GM23338 (cell line): Measurements from ENCODE around the gene ABO. TPM values are rescaled to one million over a fixed set of nuclear protein-coding genes. Genes with fewer than 3 reads are reported as not detected.
"Not testable (repeated sequence)": the region's sequence is repeated elsewhere in the genome, so short reads cannot be mapped to it uniquely, and the experiment has no call there.

ENCODE experiments used
- ATAC-seq: fragments of 200-7000 bp; cut with Tn5 transposase; 3 replicates; pipeline ENCODE4 v1.9.1; 2020
- DNase-seq: peaks from one replicate; pipeline ENCODE4 v3.0.0-alpha.2; 2015; ENCODE audit warnings: low spot score
- H2AFZ ChIP-seq: fragments of 200-600 bp; sonication (generic); 2 replicates; pipeline ENCODE4 v1.8.0; 2016; ENCODE audit warnings: antibody characterized with exemption, mild to moderate bottlenecking, moderate library complexity
- H3F3A ChIP-seq: fragments of 200-600 bp; sonication (generic); replicated peaks from 2 replicates; pipeline ENCODE4 v1.8.0; 2017; ENCODE audit warnings: antibody characterized with exemption, mixed run types, low read depth
- H3K27ac ChIP-seq: fragments of 200-600 bp; sonication (generic); 2 replicates; pipeline ENCODE4 v1.6.1; 2016; ENCODE audit warnings: low read depth
- H3K27me3 ChIP-seq: fragments of 200-600 bp; sonication (generic); 2 replicates; pipeline ENCODE4 v1.8.0; 2016; ENCODE audit warnings: mild to moderate bottlenecking, mixed run types, moderate library complexity; ENCODE audit not compliant: insufficient read depth
- H3K36me3 ChIP-seq: fragments of 200-600 bp; sonication (generic); 2 replicates; pipeline ENCODE4 v1.8.0; 2016; ENCODE audit warnings: mild to moderate bottlenecking; ENCODE audit not compliant: insufficient read depth
- H3K4me1 ChIP-seq: fragments of 200-600 bp; sonication (generic); 2 replicates; pipeline ENCODE4 v1.8.0; 2016; ENCODE audit warnings: mild to moderate bottlenecking, moderate library complexity; ENCODE audit not compliant: insufficient read depth
- H3K4me2 ChIP-seq: fragments of 200-600 bp; sonication (generic); 2 replicates; pipeline ENCODE4 v1.7.1; 2017; ENCODE audit warnings: mixed run types
- H3K4me3 ChIP-seq: fragments of 200-600 bp; sonication (generic); 2 replicates; pipeline ENCODE4 v1.6.1; 2016; ENCODE audit warnings: mixed run types
- H3K79me2 ChIP-seq: fragments of 200-600 bp; sonication (generic); replicated peaks from 2 replicates; pipeline ENCODE4 v1.8.0; 2017; ENCODE audit warnings: mild to moderate bottlenecking; ENCODE audit not compliant: insufficient read depth
- H3K9me2 ChIP-seq: fragments of 200-600 bp; sonication (generic); 2 replicates; pipeline ENCODE4 v1.8.0; 2017; ENCODE audit not compliant: insufficient read depth
- H4K20me1 ChIP-seq: fragments of 200-600 bp; sonication (generic); replicated peaks from 2 replicates; pipeline ENCODE4 v1.8.0; 2017; ENCODE audit warnings: mild to moderate bottlenecking; ENCODE audit not compliant: insufficient read depth
- H3K27ac Mint-ChIP-seq: 2 replicates; pipeline ENCODE4 v1.8.0; 2020; ENCODE audit warnings: inconsistent platforms, mild to moderate bottlenecking, moderate library complexity, mixed read lengths
- H3K27me3 Mint-ChIP-seq: 3 replicates; pipeline ENCODE4 v1.8.0; 2022; ENCODE audit warnings: low read depth, mild to moderate bottlenecking, moderate library complexity, mixed read lengths, inconsistent platforms; ENCODE audit not compliant: insufficient read depth, poor library complexity
- H3K36me3 Mint-ChIP-seq: 3 replicates; pipeline ENCODE4 v1.8.0; 2021; ENCODE audit warnings: low read depth, mild to moderate bottlenecking, inconsistent platforms, moderate library complexity, mixed read lengths
- H3K4me1 Mint-ChIP-seq: 3 replicates; pipeline ENCODE4 v1.8.0; 2020; ENCODE audit warnings: mild to moderate bottlenecking, inconsistent platforms, mixed read lengths
- H3K4me3 Mint-ChIP-seq: 3 replicates; pipeline ENCODE4 v1.8.0; 2021; ENCODE audit warnings: moderate library complexity, mild to moderate bottlenecking, inconsistent platforms, mixed read lengths
- H3K9me3 Mint-ChIP-seq: 3 replicates; pipeline ENCODE4 v1.8.0; 2020; ENCODE audit warnings: moderate library complexity, mild to moderate bottlenecking, inconsistent platforms, mixed read lengths
- polyA plus RNA-seq: library from polyadenylated mRNA; unstranded; fragments of >200 nt; fragmentation: Nextera tagmentation; extraction: Ambion mirVana; gene quantifications from 2 replicates; pipeline ENCODE4 v1.2.1, GENCODE V29; 2016
- total RNA-seq: library from RNA; depleted of rRNA; stranded (reverse); fragments of >200 nt; shearing (Covaris generic); gene quantifications from 2 replicates; pipeline ENCODE4 v1.2.3, GENCODE V29; 2014
- TF ChIP-seq, protein P1 (sequence below), 2 experiments: fragments of 200-600 bp in 1 of 2; sonication (generic) in 1 of 2; conservative IDR thresholded peaks; 2 replicates each; pipeline versions ENCODE4 v1.5.1 to v1.6.1; 2016 to 2017; ENCODE audit warnings: antibody characterized with exemption in 2 of 2, low read depth in 2 of 2, mild to moderate bottlenecking in 2 of 2, moderate library complexity in 1 of 2
- TF ChIP-seq, protein P2 (sequence below): IDR thresholded peaks from 2 replicates; pipeline ENCODE4 v1.6.1; 2016; ENCODE audit warnings: antibody characterized with exemption
- TF ChIP-seq, protein P3 (sequence below): IDR thresholded peaks from one replicate; pipeline ENCODE4 v1.6.1; 2018; ENCODE audit warnings: antibody characterized with exemption; ENCODE audit not compliant: unreplicated experiment

Gene ABO
- total and polyA plus RNA-seq, 2 experiments from 2014 or later: 0.28 to 0.34 TPM

DNA sequence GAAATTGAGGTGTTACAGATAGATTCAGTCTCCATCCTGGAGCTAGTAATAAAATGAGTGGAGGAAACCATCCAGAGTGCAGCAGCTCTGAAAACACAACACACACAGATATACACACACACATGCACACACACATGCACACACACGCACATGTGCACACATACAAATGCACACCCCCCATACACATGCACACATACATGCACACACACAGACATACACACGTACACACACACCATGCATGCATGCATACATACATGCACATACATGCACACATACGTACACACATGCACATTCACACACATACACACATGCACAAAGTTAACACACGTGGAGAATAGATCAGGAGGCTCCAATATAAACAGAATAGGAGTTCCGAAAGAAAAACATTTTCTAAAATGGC, 44.9 kb downstream of the ABO start (continued):
- TF ChIP-seq, protein P1, sequence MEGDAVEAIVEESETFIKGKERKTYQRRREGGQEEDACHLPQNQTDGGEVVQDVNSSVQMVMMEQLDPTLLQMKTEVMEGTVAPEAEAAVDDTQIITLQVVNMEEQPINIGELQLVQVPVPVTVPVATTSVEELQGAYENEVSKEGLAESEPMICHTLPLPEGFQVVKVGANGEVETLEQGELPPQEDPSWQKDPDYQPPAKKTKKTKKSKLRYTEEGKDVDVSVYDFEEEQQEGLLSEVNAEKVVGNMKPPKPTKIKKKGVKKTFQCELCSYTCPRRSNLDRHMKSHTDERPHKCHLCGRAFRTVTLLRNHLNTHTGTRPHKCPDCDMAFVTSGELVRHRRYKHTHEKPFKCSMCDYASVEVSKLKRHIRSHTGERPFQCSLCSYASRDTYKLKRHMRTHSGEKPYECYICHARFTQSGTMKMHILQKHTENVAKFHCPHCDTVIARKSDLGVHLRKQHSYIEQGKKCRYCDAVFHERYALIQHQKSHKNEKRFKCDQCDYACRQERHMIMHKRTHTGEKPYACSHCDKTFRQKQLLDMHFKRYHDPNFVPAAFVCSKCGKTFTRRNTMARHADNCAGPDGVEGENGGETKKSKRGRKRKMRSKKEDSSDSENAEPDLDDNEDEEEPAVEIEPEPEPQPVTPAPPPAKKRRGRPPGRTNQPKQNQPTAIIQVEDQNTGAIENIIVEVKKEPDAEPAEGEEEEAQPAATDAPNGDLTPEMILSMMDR (conservative IDR thresholded peaks at IDR 0.05; ENCODE audit: low read depth in 2 of 2): no peak
- TF ChIP-seq, protein P2, sequence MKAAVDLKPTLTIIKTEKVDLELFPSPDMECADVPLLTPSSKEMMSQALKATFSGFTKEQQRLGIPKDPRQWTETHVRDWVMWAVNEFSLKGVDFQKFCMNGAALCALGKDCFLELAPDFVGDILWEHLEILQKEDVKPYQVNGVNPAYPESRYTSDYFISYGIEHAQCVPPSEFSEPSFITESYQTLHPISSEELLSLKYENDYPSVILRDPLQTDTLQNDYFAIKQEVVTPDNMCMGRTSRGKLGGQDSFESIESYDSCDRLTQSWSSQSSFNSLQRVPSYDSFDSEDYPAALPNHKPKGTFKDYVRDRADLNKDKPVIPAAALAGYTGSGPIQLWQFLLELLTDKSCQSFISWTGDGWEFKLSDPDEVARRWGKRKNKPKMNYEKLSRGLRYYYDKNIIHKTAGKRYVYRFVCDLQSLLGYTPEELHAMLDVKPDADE: no peak
- TF ChIP-seq, protein P3, sequence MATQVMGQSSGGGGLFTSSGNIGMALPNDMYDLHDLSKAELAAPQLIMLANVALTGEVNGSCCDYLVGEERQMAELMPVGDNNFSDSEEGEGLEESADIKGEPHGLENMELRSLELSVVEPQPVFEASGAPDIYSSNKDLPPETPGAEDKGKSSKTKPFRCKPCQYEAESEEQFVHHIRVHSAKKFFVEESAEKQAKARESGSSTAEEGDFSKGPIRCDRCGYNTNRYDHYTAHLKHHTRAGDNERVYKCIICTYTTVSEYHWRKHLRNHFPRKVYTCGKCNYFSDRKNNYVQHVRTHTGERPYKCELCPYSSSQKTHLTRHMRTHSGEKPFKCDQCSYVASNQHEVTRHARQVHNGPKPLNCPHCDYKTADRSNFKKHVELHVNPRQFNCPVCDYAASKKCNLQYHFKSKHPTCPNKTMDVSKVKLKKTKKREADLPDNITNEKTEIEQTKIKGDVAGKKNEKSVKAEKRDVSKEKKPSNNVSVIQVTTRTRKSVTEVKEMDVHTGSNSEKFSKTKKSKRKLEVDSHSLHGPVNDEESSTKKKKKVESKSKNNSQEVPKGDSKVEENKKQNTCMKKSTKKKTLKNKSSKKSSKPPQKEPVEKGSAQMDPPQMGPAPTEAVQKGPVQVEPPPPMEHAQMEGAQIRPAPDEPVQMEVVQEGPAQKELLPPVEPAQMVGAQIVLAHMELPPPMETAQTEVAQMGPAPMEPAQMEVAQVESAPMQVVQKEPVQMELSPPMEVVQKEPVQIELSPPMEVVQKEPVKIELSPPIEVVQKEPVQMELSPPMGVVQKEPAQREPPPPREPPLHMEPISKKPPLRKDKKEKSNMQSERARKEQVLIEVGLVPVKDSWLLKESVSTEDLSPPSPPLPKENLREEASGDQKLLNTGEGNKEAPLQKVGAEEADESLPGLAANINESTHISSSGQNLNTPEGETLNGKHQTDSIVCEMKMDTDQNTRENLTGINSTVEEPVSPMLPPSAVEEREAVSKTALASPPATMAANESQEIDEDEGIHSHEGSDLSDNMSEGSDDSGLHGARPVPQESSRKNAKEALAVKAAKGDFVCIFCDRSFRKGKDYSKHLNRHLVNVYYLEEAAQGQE: no peak

DNA sequence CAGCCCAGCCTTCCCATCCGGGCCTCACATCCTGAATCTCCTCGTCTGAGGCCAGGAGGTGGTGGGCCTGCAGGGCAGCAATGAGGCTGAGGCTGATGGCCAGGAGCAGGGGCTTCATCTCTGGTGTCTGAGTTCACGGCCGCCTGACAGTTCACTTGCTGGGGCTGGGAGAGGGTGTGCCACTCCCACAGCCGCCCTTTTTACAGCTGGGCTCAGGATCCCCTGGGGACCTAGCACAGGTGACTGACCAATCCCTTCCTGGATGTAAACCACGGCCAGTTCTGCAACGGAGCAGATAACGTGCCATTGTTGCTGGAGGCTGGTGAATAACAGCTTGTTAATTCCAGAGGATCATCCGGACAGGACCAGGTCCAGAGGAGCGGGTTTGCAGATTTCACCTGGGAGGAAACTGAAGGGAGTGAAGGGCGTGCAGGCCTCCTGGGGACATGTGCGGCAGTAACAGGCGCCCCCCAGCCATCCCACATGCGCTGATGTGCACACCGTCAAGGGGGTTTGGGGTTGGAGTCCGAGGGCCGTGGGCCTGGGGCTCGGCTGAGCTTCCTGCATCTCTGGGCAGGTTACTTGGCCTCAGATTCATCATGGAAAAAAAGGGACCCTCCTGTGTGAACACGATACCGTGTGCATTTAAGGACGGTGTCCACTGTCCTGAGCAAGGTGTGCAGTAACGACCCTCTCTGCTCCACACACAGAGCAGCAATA, 46.4 kb downstream of the ABO start:
- H3K4me3 ChIP-seq, ATAC-seq, H3K4me2 ChIP-seq, H3K27ac ChIP-seq, H3K79me2 ChIP-seq, H3K9me2 ChIP-seq, H2AFZ ChIP-seq, H3K4me3 Mint-ChIP-seq, H3K36me3 Mint-ChIP-seq, H3K9me3 Mint-ChIP-seq, H3K4me1 Mint-ChIP-seq, H3K4me1 ChIP-seq, H3K27ac Mint-ChIP-seq, H4K20me1 ChIP-seq, DNase-seq, H3F3A ChIP-seq, H3K27me3 ChIP-seq, H3K36me3 ChIP-seq: not testable (repeated sequence)
- peaks cover 11% of the 10 kb centered on the region for H3K27me3 Mint-ChIP-seq

DNA sequence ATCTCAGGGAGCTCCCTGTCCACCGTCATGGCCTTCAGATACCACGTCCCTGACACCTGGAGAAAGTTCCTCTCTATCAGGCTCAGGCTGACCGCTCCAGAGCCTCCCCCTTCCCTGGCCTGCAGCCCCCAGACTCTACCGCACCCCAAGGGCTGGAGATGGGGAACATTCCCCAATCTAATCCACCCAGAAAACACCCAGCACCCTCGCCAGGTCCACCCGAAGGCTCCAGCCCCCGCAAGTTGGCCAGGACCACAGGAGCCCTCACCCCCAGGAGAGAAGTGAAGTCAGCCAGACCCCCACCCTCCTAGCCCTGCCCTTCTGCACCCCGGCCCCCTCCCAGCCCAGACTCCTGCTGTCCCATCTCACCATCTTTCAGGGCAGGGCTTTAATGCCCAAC, 47.0 kb downstream of the ABO start:
- H3K4me1 Mint-ChIP-seq, H3K4me3 ChIP-seq, H3K4me2 ChIP-seq, H3K27me3 ChIP-seq, H3K27ac Mint-ChIP-seq, H3K79me2 ChIP-seq, H2AFZ ChIP-seq, H3K27ac ChIP-seq, H3K4me3 Mint-ChIP-seq, H3F3A ChIP-seq, H3K4me1 ChIP-seq, H3K9me2 ChIP-seq, H3K36me3 Mint-ChIP-seq, H3K36me3 ChIP-seq, ATAC-seq, DNase-seq, H4K20me1 ChIP-seq, H3K9me3 Mint-ChIP-seq: not testable (repeated sequence)
- H3K27me3 Mint-ChIP-seq: peaks cover 13% of the 10 kb centered on the region
